ENCODE data around the gene SLC15A5. TPM values are rescaled to one million over a fixed set of nuclear protein-coding genes. Genes with fewer than 3 reads are reported as not detected.

Gene SLC15A5
- total RNA-seq, 1 donor from 2014 or later = not detected

GRCh38 chr12:16198884-16199283 is 78.6 kb downstream of the SLC15A5 start:
- Mint-ChIP-seq H3K27me3 (ENCODE audit: unreplicated experiment) (no peaks in the 10 kb centered on the region), H3K27ac (ENCODE audit: unreplicated experiment) (no peak overlapping the region), H3K36me3 (ENCODE audit: unreplicated experiment) (peaks cover 13% of the 10 kb centered on the region), H3K9me3 (ENCODE audit: unreplicated experiment) (no peaks in the 10 kb centered on the region), H3K4me3 (ENCODE audit: unreplicated experiment) (no peak overlapping the region), H3K4me1 (ENCODE audit: low read depth, unreplicated experiment) (no peaks in the 10 kb centered on the region)
- peak; percentile 14 for DNase-seq
- TF ChIP-seq CTCF (IDR thresholded peaks at IDR 0.05; ENCODE audit: partially characterized antibody, unreplicated experiment) = no peak

GRCh38 chr12:16197600-16197999 is 79.9 kb downstream of the SLC15A5 start:
- H3K9me3 Mint-ChIP-seq (ENCODE audit: unreplicated experiment) = no peaks in the 10 kb centered on the region
- no peak overlapping the region for H3K27ac Mint-ChIP-seq (ENCODE audit: unreplicated experiment)
- no peak overlapping the region for H3K4me3 Mint-ChIP-seq (ENCODE audit: unreplicated experiment)
- no peaks in the 10 kb centered on the region for H3K27me3 Mint-ChIP-seq (ENCODE audit: unreplicated experiment)
- H3K4me1 Mint-ChIP-seq (ENCODE audit: low read depth, unreplicated experiment) = no peaks in the 10 kb centered on the region
- TF ChIP-seq CTCF (IDR thresholded peaks at IDR 0.05; ENCODE audit: partially characterized antibody, unreplicated experiment) = no peak
- DNase-seq = no peak
- H3K36me3 Mint-ChIP-seq (ENCODE audit: unreplicated experiment) = peaks cover 13% of the 10 kb centered on the region

- no peaks in the 10 kb centered on the region for H3K9me3 Mint-ChIP-seq (ENCODE audit: unreplicated experiment)
- no peak for DNase-seq
- TF ChIP-seq CTCF (IDR thresholded peaks at IDR 0.05; ENCODE audit: partially characterized antibody, unreplicated experiment) = no peak
- no peak overlapping the region for H3K27ac Mint-ChIP-seq (ENCODE audit: unreplicated experiment)
- H3K4me1 Mint-ChIP-seq (ENCODE audit: low read depth, unreplicated experiment) = peaks cover 3% of the 10 kb centered on the region
- H3K27me3 Mint-ChIP-seq (ENCODE audit: unreplicated experiment) = no peaks in the 10 kb centered on the region
- no peaks in the 10 kb centered on the region for H3K36me3 Mint-ChIP-seq (ENCODE audit: unreplicated experiment)
- no peak overlapping the region for H3K4me3 Mint-ChIP-seq (ENCODE audit: unreplicated experiment)
These were observed 87.6 kb downstream of the SLC15A5 start for GRCh38 chr12:16189849-16190248.

- Mint-ChIP-seq H3K4me1 (ENCODE audit: low read depth, unreplicated experiment) (peaks cover 3% of the 10 kb centered on the region), H3K36me3 (ENCODE audit: unreplicated experiment) (no peaks in the 10 kb centered on the region), H3K4me3 (ENCODE audit: unreplicated experiment) (no peak overlapping the region), H3K27me3 (ENCODE audit: unreplicated experiment) (no peaks in the 10 kb centered on the region), H3K27ac (ENCODE audit: unreplicated experiment) (no peak overlapping the region), H3K9me3 (ENCODE audit: unreplicated experiment) (no peaks in the 10 kb centered on the region)
- TF ChIP-seq CTCF (IDR thresholded peaks at IDR 0.05; ENCODE audit: partially characterized antibody, unreplicated experiment) = no peak
- DNase-seq = no peak
These were observed 89.8 kb downstream of the SLC15A5 start for GRCh38 chr12:16187660-16188059.

GRCh38 chr12:16184681-16185080 is 92.8 kb downstream of the SLC15A5 start:
- peaks cover 3% of the 10 kb centered on the region for H3K4me1 Mint-ChIP-seq (ENCODE audit: low read depth, unreplicated experiment)
- no peaks in the 10 kb centered on the region for H3K9me3 Mint-ChIP-seq (ENCODE audit: unreplicated experiment)
- H3K36me3 Mint-ChIP-seq (ENCODE audit: unreplicated experiment) = no peaks in the 10 kb centered on the region
- TF ChIP-seq CTCF (IDR thresholded peaks at IDR 0.05; ENCODE audit: partially characterized antibody, unreplicated experiment) = no peak
- H3K4me3 Mint-ChIP-seq (ENCODE audit: unreplicated experiment) = no peak overlapping the region
- no peak overlapping the region for H3K27ac Mint-ChIP-seq (ENCODE audit: unreplicated experiment)
- H3K27me3 Mint-ChIP-seq (ENCODE audit: unreplicated experiment) = no peaks in the 10 kb centered on the region
- no peak for DNase-seq

Measured in glutamatergic neuron (in vitro differentiated cells).